Measurements from ENCODE around the gene TAP2. TPM values are rescaled to one million over a fixed set of nuclear protein-coding genes. Genes with fewer than 3 reads are reported as not detected.

Gene TAP2
- total and polyA plus RNA-seq, 2 of the 13 experiments (the other 11 are each of a cell fraction or from before 2014, with no cell fraction given), result 10.3 to 17.6 TPM

DNA sequence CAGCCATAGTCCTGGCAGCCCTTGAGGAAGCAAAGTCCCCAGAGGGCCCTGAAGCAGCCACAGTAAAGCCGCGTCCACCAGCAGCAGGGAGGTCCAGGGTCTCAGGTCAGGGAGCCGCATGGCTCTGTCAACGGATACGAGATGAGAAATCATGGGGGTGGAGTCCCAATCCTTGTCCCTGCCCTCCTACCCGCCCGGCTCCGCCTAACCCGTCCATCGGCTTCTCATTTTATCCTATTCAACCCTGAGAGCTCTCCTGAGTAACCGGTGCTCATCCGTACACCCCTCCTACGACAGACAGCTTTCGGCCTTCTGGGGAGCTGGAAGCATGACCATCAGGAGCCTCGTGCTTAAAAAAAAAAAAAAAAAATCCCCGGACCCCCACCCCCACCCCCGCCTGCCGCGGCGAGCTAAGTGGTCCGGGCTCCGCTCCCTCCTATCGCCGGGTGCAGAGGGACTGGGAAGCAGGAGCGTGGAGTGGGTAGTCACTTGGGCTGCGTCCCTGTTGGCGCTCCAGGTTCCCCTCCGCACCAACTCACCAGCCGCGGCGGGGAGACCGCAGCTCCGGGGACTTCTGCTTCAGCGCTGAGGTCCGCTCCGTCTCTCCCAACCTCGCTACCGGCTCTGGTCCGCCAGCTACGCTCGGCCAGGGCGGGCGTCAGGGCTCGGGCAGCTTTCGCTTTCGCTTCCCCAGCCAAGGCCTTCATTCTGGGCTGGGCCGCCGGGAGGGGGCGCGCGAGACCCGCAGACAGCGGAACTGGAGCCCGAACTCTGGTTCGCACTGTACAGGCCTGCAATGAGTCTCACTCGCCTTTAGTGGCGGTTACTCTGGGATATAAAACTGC is at the start of gene TAP2 (continued):
- TF ChIP-seq, protein P1, sequence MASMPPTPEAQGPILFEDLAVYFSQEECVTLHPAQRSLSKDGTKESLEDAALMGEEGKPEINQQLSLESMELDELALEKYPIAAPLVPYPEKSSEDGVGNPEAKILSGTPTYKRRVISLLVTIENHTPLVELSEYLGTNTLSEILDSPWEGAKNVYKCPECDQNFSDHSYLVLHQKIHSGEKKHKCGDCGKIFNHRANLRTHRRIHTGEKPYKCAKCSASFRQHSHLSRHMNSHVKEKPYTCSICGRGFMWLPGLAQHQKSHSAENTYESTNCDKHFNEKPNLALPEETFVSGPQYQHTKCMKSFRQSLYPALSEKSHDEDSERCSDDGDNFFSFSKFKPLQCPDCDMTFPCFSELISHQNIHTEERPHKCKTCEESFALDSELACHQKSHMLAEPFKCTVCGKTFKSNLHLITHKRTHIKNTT (CRISPR knock-in tag; IDR thresholded peaks at IDR 0.05), result 0 out of 2 replicates have a peak, but pooled peaks have one; percentile 26
- TF ChIP-seq ZNF326 (CRISPR knock-in tag; IDR thresholded peaks at IDR 0.05; ENCODE audit: borderline replicate concordance), result no peak
- TF ChIP-seq SRF (IDR thresholded peaks at IDR 0.05; ENCODE audit: low read depth, low read length), result no peak
- TF ChIP-seq YY1 (IDR thresholded peaks at IDR 0.05; ENCODE audit: insufficient read depth, insufficient replicate concordance, low read depth, low read length), result peak; percentile 72
- peak; percentile 10; the same call in 1 of the 2 replicates for TF ChIP-seq ZBTB7A (CRISPR knock-in tag; IDR thresholded peaks at IDR 0.05)
- TF ChIP-seq ZNF432 (CRISPR knock-in tag; IDR thresholded peaks at IDR 0.05; ENCODE audit: borderline replicate concordance), result no peak
- TF ChIP-seq SRSF4 (IDR thresholded peaks at IDR 0.05; ENCODE audit: low read depth, low read length, poor library complexity, severe bottlenecking), result no peak
- no peak for TF ChIP-seq ZNF562 (CRISPR knock-in tag; IDR thresholded peaks at IDR 0.05; ENCODE audit: borderline replicate concordance)
- TF ChIP-seq, protein P2, sequence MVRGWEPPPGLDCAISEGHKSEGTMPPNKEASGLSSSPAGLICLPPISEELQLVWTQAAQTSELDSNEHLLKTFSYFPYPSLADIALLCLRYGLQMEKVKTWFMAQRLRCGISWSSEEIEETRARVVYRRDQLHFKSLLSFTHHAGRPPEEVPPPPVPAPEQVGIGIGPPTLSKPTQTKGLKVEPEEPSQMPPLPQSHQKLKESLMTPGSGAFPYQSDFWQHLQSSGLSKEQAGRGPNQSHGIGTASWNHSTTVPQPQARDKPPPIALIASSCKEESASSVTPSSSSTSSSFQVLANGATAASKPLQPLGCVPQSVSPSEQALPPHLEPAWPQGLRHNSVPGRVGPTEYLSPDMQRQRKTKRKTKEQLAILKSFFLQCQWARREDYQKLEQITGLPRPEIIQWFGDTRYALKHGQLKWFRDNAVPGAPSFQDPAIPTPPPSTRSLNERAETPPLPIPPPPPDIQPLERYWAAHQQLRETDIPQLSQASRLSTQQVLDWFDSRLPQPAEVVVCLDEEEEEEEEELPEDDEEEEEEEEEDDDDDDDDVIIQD (CRISPR knock-in tag; IDR thresholded peaks at IDR 0.05; ENCODE audit: low read depth), result peak; percentile 61; the same call in 1 of the 2 replicates
- TF ChIP-seq ZNF564 (CRISPR knock-in tag; IDR thresholded peaks at IDR 0.05), result 0 out of 2 replicates have a peak, but pooled peaks have one; percentile 48
- no peak for TF ChIP-seq PTBP1 (IDR thresholded peaks at IDR 0.05; ENCODE audit: low read depth, low read length, poor library complexity, severe bottlenecking)
- 0 out of 2 replicates have a peak, but pooled peaks have one; percentile 52 for TF ChIP-seq ZZZ3 (CRISPR knock-in tag; IDR thresholded peaks at IDR 0.05; ENCODE audit: borderline replicate concordance)
- no peak for TF ChIP-seq ZNF780A (CRISPR knock-in tag; IDR thresholded peaks at IDR 0.05)
- TF ChIP-seq FOXK1 (CRISPR knock-in tag; IDR thresholded peaks at IDR 0.05; ENCODE audit: borderline replicate concordance, low read depth), result peak; percentile 64; the same call in 1 of the 2 replicates
- no peak for TF ChIP-seq ARNTL (CRISPR knock-in tag; IDR thresholded peaks at IDR 0.05)
- no peak for TF ChIP-seq ZBTB20 (CRISPR knock-in tag; IDR thresholded peaks at IDR 0.05; ENCODE audit: borderline replicate concordance, low read depth)
- TF ChIP-seq, protein P3, sequence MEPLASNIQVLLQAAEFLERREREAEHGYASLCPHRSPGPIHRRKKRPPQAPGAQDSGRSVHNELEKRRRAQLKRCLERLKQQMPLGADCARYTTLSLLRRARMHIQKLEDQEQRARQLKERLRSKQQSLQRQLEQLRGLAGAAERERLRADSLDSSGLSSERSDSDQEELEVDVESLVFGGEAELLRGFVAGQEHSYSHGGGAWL (CRISPR knock-in tag; IDR thresholded peaks at IDR 0.05), result no peak
- peak; percentile 75 for TF ChIP-seq GATAD1 (CRISPR knock-in tag; IDR thresholded peaks at IDR 0.05)
- TF ChIP-seq FLYWCH1 (CRISPR knock-in tag; IDR thresholded peaks at IDR 0.05), result no peak
- TF ChIP-seq HNRNPLL (IDR thresholded peaks at IDR 0.05; ENCODE audit: low read depth, low read length, poor library complexity, severe bottlenecking), result peak; percentile 95
- no peak for TF ChIP-seq SCMH1 (CRISPR knock-in tag; IDR thresholded peaks at IDR 0.05; ENCODE audit: borderline replicate concordance)
- no peak for TF ChIP-seq ZSCAN30 (CRISPR knock-in tag; IDR thresholded peaks at IDR 0.05)
- no peak for TF ChIP-seq ZNF879 (CRISPR knock-in tag; IDR thresholded peaks at IDR 0.05)
- TF ChIP-seq ZFX (CRISPR knock-in tag; IDR thresholded peaks at IDR 0.05; ENCODE audit: low read depth), result peak; percentile 90
- peak; percentile 69 for TF ChIP-seq RBM39 (IDR thresholded peaks at IDR 0.05; ENCODE audit: low read depth, low read length, poor library complexity, severe bottlenecking)
- no peak; the same call in 1 of the 2 replicates for TF ChIP-seq ZKSCAN1 (IDR thresholded peaks at IDR 0.05; ENCODE audit: low read length)
- peak; percentile 90 for TF ChIP-seq ZFP90 (CRISPR knock-in tag; IDR thresholded peaks at IDR 0.05; ENCODE audit: borderline replicate concordance)
